Stimulated activated CD8-positive, alpha-beta memory T cell treated with anti-CD3 and anti-CD28 coated beads, Interleukin-15, amount 100 ng/mL, for 4 hours (primary cell): ENCODE measurements around the gene B3GNT7.
A peak's percentile ranks its signal among the peaks of the same experiment; 100 is the strongest.

Experiments
- DNase-seq, 2 donors: peaks; one replicate each; pipeline ENCODE4 v3.0.0-alpha.2; 2020; ENCODE audit warnings: low read depth in 2 of 2

Gene B3GNT7

GRCh38 chr2:231384109-231384435, 11.4 kb upstream of the B3GNT7 start:
- no peak for DNase-seq

GRCh38 chr2:231384970-231385369, 10.5 kb upstream of the B3GNT7 start:
- DNase-seq: no peak

DNA sequence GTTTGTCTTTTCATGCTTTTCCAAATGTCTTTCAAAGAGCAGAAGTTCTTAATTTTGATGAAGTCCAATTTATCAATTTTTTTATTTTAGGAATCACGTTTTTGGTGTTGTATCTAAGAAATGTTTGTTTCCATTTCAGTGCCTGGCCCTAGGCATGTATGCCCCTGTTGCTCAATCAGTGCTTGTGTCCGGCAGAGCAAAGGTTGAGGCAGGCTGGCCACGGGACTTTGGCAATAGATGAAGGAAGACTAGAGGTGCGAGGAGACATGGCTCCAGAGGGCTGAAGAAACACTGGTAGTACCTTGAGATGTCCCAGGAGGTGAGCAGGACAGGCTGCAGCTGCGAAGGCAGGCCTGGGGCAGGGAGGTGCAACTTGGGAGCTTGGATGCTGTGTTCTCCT, 10.1 kb upstream of the B3GNT7 start:
- no peak for DNase-seq

GRCh38 chr2:231386446-231386845, 9.1 kb upstream of the B3GNT7 start:
- no peak for DNase-seq

GRCh38 chr2:231387904-231388724, 7.4 kb upstream of the B3GNT7 start:
- DNase-seq: no peak

GRCh38 chr2:231388725-231389346, 6.7 kb upstream of the B3GNT7 start:
- DNase-seq: no peak

DNA sequence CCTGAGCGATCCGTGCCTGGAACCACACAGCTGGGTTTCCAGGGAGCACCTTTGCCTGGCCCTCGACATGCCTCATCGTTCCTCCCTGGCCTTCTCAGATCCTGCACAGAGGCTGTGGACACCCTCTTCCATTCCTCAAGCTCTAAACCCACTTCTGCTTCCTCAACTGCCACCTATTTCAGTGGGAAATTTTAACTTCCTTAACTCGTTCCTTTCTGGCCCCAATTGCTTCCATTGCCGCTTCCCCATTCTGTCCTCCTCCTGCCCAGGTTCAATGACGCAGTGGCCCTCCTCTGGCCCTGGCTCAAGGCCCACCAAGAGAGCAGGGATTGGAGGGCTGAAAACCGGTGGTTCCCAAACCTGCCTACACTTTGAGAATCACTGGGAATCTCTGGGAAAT, 4.8 kb upstream of the B3GNT7 start:
- DNase-seq: no peak

GRCh38 chr2:231391981-231392380, 3.5 kb upstream of the B3GNT7 start:
- no peak for DNase-seq

DNA sequence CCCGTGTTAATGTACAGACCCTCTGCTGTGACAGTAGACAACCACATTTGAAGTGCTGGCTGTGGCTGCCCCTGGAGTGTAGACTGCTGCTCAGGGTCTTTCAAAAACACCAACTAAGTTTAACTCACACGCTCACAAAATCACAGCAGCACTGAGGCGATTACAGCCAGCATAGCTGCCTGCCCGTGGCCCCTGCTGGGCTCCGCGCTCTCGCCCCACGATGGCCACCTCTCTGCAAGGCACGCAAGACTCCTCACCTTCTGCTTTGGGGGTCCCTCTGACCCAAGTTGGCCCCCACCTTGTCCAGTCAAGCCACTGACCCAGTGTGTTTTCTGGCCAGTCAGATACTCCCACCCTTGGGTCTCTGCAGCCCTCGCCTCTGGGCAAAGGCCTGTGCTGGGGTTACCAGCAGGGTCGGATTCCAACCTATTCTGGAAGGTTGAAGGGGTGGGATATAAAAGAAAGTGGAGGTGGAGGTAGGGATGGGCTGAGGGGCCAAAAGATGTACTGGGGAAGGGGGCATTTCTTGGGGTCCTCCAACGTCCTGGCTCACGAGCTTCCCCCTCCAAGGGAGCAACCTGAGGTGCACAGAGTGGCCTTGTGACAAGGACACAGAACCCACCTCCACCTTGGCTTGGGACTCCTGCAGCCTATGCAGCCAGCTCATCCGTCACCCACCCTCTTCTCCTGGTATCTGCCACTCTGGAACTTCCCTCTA, 2.9 kb upstream of the B3GNT7 start:
- no peak for DNase-seq

GRCh38 chr2:231393149-231394131, 2.1 kb upstream of the B3GNT7 start:
- peak; percentile 27 to 40 for DNase-seq

DNA sequence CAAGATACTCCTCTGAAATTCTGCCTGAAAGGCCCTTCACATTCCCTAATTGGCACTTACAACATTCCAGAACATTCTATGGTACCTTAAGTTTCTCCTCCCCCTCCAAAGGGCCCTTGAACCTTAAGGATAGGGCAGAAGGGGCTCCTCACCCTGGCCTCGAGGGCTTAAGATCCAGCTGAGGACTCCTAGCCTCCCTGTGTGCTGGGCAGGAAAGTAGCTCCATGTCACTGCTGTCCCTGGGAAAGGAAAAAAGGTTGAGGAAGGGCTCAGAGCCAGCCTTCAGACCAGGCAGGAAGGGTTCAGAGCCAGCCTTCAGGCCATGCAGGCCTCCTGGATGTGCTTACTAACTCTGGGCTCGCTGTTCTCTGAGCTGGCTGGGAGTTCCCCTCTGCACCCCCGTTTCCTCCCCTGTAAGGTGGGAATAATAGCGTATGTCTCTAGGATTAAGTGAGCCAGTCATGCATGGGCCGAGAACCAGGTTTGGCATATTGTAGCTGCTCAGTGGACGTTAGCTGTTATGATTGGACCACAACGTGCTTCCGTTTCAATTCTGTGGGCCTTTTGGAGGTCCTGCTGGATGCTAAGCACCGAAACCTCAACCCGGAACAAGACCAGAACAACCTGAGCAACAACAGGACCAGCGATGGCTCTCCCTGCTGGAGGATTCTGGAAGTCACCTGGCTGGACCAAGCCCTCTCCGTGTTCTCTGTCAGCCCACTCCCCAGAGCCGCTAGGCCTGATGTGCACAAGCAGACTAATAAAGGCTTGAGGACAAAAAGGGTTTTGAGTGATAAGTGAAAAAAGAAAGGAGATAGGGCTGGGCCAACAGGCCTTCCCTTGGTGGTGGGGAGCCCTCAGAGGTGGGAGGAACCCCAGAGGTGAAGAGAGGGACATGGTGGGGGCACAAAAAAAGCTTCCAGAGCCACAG, 1.0 kb upstream of the B3GNT7 start:
- no peak for DNase-seq

DNA sequence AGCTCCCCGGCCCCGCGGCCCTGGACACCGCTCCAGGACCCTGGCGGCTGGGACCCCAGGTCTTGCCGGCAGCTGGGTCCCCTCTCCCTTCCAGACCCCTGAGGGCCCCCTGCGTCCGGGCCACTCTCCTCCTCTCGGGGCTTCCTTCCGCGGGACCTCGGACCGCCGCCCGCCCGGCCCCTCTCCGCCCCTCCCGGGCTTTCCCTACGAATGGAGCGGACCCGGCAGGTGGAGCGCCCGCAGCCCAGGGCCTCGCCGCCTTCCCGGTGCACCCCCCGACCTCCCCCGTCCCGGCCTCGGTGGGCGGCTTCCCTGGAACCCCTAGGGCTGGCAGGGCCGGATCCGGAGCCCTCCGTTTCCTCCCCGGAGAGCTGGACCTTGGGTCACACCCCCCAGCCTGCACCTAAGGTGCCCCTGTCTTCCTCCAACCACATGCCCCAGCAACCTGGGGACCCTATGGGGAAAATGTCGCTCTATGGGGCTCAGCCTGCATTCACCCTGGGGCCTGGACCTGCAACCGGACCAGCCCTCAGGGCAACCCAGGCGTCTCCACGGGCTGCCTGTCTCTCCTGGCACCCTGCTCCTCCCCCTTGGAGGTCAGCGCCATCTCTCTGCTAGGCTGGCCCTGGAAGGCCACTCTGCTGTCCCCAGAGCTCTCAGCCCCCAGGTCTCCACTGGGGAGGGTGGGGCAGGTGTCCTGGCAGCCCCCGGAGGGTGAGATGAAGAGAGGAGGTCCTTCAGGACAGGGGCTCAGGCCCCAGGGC, 730 bp downstream of the B3GNT7 start:
- no peak for DNase-seq

GRCh38 chr2:231397011-231397927, 1.8 kb downstream of the B3GNT7 start:
- DNase-seq: no peak

DNA sequence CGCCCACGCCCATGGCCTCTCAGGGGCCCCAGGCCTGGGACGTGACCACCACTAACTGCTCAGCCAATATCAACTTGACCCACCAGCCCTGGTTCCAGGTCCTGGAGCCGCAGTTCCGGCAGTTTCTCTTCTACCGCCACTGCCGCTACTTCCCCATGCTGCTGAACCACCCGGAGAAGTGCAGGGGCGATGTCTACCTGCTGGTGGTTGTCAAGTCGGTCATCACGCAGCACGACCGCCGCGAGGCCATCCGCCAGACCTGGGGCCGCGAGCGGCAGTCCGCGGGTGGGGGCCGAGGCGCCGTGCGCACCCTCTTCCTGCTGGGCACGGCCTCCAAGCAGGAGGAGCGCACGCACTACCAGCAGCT, 2.4 kb downstream of the B3GNT7 start:
- no peak for DNase-seq

DNA sequence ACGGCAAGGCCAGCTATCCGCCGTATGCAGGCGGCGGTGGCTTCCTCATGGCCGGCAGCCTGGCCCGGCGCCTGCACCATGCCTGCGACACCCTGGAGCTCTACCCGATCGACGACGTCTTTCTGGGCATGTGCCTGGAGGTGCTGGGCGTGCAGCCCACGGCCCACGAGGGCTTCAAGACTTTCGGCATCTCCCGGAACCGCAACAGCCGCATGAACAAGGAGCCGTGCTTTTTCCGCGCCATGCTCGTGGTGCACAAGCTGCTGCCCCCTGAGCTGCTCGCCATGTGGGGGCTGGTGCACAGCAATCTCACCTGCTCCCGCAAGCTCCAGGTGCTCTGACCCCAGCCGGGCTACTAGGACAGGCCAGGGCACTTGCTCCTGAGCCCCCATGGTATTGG, 3.1 kb downstream of the B3GNT7 start:
- no peak for DNase-seq

GRCh38 chr2:231399046-231399852, 3.7 kb downstream of the B3GNT7 start:
- no peak for DNase-seq

DNA sequence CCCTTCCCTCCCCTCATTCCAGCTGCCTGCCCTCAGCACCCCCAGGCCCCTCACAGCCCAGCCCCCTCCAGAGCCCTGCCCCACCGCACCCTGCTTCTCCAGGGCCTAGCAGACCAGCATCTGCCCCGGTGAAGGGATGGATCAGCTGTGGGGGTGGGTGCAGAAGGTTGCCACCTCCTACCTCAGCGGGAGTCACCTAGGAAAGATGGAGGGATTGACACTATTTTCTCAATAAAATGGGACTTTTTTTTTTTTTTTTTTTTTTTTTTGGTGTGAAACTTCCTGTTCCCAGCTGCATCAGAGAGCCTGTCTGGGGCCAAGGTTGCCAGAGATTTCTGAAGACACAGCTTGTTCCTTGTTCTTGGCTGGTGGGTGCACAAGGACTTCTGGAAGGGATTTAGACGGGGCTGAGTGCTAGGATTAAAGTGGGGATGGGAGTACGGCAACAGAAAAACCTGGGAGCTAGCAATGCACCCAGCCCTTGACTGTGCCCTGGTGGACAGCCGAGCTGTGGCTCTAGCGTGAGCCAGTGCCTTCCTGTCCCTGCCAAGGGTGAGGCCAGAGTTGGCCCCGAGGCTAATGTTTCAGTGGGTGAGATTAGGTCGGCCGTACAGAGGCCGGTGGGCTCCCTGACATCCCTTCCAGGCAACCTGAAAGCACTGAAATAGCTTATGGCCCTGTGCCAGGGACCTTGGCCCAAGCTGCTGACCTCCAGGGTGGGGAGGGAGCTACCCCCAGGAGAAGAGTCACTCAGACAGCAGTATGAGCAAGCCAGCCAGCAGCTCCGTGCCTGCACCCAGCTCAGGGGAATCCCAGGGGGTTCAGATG, 4.6 kb downstream of the B3GNT7 start:
- DNase-seq: no peak
